IPS DF 4.7 (cell line): ENCODE measurements around the gene CIB1.

Source experiments
- DNase-seq: peaks from one replicate; pipeline ENCODE4 v3.0.0-alpha.2; 2013; ENCODE audit warnings: low spot score; ENCODE audit errors: extremely low read depth

CIB1 gene

GRCh38 chr15:90241343-90242192 is 7.8 kb upstream of the CIB1 start:
- no peak for DNase-seq

DNA sequence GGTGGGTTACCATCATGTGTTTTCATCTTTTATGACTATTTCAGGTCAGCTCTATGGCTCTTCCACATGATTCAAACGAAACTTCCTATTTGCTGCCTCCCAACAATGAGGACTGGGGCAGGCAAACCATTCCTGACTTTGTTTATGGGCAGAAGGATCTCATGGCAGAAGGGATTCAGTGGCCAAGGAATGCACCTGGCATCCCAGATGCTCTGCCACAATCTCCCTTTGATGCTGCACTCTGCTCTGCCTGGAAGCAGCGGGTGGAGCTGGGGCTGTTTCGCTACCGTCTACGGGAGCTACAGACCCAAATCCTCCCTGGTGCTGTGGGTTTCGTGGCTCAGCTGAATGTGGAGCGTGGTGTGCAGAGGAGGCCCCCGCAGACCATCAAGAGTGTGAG is 7.1 kb upstream of the CIB1 start:
- DNase-seq = no peak

DNA sequence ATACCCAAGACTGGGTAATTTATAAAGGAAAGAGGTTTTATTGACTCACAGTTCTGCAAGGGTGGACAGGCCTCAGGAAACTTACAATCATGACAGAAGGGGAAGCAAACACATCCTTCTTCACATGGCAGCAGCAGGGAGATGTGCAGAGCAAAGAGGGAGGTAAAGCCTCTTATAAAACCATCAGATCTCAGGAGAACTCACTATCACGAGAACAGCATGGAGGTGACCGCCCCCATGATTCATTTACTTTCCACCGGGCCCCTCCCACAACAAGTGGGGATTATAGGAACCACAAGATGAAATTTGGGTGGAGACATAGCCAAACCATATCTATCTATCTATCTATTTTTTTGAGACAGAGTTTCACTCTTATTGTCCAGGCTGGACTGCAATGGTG is 5.6 kb upstream of the CIB1 start:
- DNase-seq = no peak

GRCh38 chr15:90234096-90234988 is 601 bp upstream of the CIB1 start, which contains the start of gene GDPGP1:
Gene GDPGP1, plus strand, starts transcription at chr15:90234209. Its CDS starts 6,700 bp downstream, at chr15:90240909.
- no peak for DNase-seq

DNA sequence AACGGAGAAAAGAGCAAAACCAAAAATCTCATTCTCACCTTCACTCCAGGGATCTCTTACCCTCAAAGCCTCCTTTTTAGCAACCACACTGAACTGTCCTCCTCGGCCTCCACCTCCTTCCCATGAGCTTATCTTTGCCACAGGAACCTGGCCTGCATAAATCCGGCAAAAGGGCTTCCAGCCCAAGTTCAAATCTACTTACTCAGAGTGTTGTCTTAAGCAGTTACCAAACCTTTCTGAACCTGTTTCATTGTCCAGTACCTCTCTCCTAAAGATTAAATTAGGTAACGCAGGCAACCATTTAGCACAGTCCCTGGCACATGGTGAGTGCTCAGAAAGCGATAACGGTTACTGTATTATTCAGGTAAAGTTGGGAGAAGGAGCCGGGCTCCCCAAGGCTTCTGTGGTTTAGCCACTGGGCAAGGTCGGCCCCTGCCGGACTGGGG is 777 bp downstream of the CIB1 start:
- DNase-seq = no peak

- DNase-seq = no peak
Observed at GRCh38 chr15:90232196-90232595, 1.5 kb downstream of the CIB1 start.

DNA sequence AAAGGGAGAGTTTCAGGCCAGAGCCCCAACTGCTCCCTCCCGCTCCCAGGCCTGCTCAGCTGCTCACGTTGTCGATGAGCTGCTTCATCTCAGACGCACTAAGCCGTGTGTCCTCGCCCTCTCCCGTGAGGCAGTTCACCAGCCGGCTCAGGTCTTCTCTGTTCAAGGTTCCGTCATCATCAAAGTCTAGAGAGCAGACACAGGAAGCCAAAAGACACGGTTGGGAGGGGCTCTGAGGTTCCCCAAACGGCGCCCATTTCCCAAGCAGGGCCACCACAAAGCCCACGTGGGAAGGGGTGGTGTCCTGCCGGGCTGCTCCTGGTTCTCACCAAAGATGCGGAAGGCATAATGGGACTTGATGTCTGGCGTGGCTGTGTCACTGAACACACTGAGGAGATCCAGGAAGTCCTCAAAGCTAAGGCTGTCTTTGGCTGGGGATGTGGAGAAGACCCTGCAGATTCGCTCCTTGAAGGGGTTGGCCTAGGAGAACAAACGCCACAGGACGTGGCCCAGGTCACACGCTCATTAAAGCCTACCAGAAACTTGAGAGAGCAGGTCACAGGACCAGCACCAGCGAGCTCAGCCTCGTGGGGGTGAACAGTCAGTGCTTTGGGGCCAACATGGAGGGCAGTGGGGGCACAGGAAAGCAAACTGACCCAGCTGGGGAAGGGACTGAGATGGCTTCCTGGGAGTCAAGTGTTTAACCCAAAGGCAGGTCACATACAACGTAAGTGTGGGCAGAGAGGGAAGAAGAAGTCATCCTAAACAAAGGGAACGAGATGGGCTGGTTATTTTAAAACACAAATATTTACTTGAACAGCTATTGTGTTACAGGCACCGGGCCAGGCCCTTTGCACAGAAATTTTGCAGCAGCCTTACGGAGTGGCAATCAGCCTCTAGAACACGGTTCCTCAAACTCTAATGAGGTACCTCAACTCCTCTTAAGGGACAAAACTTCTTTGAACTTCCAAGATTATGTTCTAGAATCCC is 2.4 kb downstream of the CIB1 start:
- DNase-seq = no peak

GRCh38 chr15:90230610-90231009 is 3.1 kb downstream of the CIB1 start:
- DNase-seq = no peak

DNA sequence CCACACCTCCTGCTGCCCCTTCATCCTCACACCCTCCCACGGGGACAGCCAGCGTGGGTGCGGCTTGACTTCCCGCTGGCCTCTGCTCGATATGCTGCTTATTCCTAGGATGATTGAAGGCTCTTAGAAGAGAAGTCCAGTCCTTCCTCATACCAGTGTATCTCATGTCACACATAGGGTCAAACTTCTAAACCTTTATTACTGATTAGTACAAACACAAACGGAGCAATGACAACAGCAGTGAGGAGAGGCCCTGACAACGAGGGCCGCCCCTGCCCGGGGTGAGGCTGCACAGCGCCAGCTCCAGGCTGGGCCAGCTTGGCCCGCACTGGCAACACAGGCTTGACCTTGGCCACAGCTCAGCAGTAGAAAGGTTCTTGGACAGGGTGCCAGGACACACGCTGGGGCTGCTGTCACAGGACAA is 3.7 kb downstream of the CIB1 start:
- DNase-seq = no peak

DNA sequence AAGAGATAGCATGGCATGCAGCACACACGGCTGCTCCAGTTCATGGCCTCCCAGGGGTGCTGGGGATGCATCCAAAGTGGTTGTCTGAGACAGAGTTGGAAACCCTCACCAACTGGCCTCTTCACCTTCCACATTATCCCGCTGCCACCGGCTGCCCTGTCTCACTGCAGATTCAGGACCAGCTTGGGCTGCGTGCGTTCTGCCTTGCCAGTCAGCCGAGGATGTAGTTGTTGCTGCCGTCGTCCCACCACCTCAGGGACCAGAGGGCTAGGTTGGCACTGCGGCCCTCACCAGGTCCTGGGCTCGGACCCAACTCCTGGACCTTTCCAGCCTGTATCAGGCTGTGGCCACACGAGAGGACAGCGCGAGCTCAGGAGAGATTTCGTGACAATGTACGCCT is 4.8 kb downstream of the CIB1 start:
- no peak for DNase-seq

DNA sequence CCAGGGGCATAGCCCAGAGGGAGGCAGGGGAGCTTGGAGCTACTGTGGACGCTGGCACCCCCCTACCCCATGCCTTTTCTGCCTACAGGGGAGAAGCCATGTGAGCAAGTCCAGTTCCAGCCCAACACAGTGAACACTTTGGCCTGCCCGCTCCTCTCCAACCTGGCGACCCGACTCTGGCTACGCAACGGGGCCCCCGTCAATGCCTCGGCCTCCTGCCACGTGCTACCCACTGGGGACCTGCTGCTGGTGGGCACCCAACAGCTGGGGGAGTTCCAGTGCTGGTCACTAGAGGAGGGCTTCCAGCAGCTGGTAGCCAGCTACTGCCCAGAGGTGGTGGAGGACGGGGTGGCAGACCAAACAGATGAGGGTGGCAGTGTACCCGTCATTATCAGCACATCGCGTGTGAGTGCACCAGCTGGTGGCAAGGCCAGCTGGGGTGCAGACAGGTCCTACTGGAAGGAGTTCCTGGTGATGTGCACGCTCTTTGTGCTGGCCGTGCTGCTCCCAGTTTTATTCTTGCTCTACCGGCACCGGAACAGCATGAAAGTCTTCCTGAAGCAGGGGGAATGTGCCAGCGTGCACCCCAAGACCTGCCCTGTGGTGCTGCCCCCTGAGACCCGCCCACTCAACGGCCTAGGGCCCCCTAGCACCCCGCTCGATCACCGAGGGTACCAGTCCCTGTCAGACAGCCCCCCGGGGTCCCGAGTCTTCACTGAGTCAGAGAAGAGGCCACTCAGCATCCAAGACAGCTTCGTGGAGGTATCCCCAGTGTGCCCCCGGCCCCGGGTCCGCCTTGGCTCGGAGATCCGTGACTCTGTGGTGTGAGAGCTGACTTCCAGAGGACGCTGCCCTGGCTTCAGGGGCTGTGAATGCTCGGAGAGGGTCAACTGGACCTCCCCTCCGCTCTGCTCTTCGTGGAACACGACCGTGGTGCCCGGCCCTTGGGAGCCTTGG is 5.6 kb downstream of the CIB1 start:
- DNase-seq = no peak

- DNase-seq = no peak
Observed at GRCh38 chr15:90227336-90227735, 6.4 kb downstream of the CIB1 start.

DNA sequence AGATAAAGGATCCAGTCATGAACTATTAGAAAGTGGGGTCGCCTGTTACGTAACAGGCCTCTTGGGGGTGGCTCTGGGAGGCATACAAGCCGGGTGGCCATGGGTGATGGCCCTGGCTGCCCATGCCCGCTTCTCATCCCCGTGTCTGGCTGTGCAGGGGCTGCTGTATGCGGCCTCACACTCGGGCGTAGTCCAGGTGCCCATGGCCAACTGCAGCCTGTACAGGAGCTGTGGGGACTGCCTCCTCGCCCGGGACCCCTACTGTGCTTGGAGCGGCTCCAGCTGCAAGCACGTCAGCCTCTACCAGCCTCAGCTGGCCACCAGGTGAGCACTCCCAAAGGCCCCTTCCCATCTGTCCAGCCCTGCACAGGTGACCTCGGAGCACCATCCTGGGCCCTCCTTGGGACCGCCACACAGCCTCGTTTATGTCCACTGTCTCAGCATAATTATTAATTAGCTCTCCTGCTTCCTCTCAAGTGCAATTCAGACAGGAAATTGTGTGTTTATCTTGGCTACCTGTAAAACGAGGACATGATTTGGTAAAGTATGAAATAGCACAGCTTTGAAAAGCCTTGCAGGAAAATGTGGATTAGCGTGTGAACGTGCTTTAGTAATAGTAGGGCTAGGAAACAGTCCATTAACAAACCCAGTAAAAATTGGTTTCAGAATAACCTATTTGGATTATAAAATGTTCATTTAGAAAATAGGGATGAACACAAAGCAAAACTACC is 8.1 kb downstream of the CIB1 start:
- DNase-seq = no peak

GRCh38 chr15:90225047-90225446 is 8.7 kb downstream of the CIB1 start:
- no peak for DNase-seq

DNA sequence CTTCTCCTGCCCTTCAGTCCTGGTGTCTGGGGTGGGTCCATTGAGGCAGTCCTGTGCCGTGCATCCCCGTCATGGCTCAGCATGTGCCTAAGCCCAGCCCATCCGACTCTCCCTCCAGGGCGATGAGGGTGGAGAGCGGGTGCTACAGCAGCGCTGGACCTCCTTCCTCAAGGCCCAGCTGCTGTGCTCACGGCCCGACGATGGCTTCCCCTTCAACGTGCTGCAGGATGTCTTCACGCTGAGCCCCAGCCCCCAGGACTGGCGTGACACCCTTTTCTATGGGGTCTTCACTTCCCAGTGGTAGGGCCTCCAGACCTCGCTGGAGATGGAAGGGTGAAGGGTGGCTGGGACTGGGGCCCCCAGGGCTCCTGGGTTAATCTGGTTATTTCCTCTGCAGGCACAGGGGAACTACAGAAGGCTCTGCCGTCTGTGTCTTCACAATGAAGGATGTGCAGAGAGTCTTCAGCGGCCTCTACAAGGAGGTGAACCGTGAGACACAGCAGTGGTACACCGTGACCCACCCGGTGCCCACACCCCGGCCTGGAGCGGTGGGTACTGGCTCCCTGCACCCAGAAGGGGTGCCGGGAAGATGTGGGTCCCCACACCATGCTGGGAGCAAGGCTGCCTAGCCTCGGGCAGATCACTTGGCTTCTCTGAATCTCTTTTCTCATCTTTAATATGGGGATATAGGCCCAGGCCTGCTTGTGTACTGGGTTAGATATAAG is 10.1 kb downstream of the CIB1 start:
- no peak for DNase-seq

DNA sequence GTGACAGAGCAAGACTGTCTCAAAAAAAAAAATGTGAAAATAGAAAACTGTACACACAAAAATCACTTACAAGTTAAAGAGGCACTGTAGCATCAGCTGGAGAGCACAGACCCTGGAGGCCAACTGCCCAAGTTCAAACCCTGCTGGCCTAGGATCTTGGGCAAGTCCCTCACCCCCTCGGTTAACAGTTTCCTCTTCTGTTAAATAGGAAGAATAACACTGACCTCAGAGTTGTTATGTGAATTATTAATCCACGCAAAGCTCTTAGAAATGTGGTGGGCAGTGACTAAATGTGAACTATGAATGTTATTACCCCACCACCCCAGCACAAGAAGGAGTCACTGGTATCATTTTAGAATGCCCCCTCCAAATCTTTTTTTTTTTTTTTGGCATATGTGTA is 11.2 kb downstream of the CIB1 start:
- DNase-seq = no peak

GRCh38 chr15:90221246-90221900 is 12.4 kb downstream of the CIB1 start:
- DNase-seq = no peak
